Measurements from ENCODE around the gene PPAN. TPM values are rescaled to one million over a fixed set of nuclear protein-coding genes. Genes with fewer than 3 reads are reported as not detected.

The PPAN gene
- total RNA-seq, 1 donor from 2014 or later: 29.5 TPM

DNA sequence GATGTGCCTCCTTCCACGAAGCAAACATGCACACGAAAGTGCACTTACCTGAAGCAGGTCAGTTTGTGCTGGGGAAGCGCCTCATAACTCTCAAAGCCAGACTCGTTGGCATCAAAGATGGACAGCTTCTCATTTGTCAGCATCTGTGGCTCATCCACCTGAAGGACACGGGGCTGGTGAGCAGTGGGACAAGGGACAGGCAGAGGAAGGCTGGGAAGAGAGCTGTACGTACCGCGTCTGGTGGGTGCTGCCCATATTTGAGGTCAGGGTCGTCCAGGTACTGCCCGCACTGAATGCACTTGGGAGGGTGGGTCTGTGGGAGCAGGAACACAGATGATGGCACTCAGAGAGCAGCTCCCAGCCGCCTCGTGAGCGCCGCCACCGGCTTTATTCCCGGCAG is 53.4 kb downstream of the PPAN start:
- intact Hi-C loops (cut with DNase I): no loop called here
- DNase-seq (ENCODE audit: low spot score): no peak

Other genes starting within 250 kb of the PPAN start
- 4.1 TPM for gene OLFM2, start 169.8 kb upstream of the PPAN start, total RNA-seq
- gene COL5A3, start 95.9 kb upstream of the PPAN start, total RNA-seq: 8.9 TPM
- not detected for gene RDH8, start 92.9 kb upstream of the PPAN start, total RNA-seq
- gene SHFL, start 20.0 kb upstream of the PPAN start, total RNA-seq: 9.4 TPM
- 0.19 TPM for gene ANGPTL6, start 3.7 kb upstream of the PPAN start, total RNA-seq
- 10.0 TPM for gene P2RY11, start 5.3 kb downstream of the PPAN start, total RNA-seq
- gene EIF3G, start 13.5 kb downstream of the PPAN start, total RNA-seq: 126 TPM
- gene DNMT1, start 88.6 kb downstream of the PPAN start, total RNA-seq: 27.3 TPM
- gene S1PR2, start 125.0 kb downstream of the PPAN start, total RNA-seq: 3.6 TPM
- gene MRPL4, start 145.9 kb downstream of the PPAN start, total RNA-seq: 71.8 TPM
- gene ICAM1, start 164.8 kb downstream of the PPAN start, total RNA-seq: 9.8 TPM
- 0.46 TPM for gene ICAM4, start 180.6 kb downstream of the PPAN start, total RNA-seq
- 0.67 TPM for gene ICAM5, start 183.6 kb downstream of the PPAN start, total RNA-seq
- gene ZGLP1, start 203.5 kb downstream of the PPAN start, total RNA-seq: 1.9 TPM
- 16.9 TPM for gene FDX2, start 209.7 kb downstream of the PPAN start, total RNA-seq
- gene RAVER1, start 227.2 kb downstream of the PPAN start, total RNA-seq: 17.8 TPM
- 14.4 TPM for gene ICAM3, start 233.3 kb downstream of the PPAN start, total RNA-seq